ENCODE data around the gene FIBP.

The FIBP gene

DNA sequence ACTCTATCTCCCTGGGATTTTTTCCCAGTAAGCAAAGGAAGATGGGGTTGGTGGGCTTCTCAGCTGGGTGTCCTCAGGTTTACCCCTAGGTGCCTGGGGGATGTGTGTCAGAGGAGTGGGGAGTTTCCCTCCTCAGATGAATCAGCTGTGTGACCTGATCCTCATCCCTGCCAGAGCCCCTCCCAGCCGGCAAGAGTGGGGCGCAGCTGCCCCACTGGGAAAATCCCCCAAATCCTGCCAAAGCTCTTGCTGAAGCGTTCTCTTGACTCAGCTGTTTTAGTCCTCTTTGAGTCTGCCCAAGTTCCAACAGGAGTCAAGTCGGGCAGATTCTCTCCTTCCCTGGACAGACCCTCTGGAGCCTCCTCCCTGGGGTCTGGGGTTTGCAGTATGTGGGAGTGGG lies 24.6 kb upstream of the FIBP start:
- no peak for DNase-seq

DNA sequence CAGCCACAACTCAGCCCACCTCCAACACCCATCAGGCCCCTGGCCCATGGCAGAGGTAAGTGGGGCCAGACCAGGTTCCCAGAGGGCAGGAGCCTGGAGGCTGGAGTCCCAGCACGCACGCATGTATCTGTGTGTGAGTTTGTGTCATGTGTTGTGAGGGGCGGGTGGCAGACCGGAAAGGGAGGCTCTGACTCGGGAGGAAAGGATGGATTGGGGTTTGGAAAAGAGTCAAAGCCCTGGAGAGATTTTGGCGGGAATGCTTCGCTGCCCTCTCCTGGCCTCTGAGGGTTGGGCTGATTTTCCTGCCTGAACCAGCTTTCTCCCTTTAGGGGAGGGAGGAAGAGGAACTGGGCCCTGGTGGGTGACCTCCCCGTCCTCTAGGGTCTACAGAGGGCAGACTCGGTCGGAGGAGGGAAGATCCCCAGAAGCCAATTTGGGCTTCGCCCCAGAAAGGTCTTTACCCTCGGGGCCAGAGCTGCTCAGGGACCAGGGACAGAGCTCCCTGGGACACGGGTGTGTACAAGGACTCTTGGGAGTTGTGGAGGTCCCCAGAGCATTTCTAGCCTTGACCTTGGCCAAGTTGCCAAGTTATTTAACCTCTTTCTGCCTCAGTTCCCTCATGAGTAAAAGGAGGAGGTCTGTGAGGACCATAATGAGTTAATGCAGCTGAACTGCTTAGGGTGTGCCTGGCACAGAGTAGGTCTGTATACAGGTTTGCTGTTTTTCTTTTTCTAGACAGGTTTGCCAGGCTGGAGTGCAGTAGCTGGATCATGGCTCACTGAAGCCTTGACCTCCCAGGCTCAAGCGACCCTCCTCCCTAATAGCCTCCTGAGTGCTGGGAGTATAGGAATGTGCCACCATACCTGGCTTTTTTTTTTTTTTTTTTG lies 23.7 kb upstream of the FIBP start:
- DNase-seq, result peak; percentile 46 to 61

DNA sequence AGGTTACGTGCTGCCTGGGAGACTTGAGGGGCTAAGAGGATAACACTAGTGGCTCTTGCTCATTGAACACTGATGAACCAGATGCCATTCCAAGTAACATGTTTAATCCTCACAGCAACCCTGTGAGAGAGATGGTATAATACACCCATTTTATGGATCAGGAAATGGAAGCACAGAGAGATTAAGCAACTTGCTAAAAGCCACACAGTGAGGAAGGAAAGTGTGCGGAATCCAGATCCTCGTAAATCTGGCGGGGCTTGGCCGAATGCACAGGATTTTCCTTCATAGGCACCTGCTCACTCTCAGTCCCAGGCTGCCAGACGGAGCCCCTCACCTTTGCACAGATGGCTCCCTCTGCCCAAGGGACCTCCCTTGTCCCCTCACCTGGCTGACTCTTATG lies 19.6 kb upstream of the FIBP start:
- DNase-seq, result no peak

DNA sequence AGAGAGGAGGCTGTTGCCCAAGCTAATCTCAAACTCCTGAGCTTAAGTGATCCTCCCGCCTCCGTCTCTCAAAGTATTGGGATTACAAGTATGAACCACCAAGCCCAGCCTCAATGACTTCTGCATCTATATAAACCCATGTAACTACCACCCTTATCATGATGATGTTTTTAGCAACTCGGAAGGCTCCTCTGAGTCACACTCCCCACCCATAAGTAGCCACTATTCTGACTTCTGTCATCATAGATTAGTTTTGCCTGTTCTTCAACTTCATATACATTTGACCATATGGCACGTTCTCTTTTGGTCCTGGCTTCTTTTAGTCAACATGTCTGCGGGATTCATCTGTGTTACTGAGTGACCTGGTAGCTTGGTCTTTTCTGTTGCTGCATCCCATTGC lies 18.3 kb upstream of the FIBP start:
- no peak for DNase-seq

DNA sequence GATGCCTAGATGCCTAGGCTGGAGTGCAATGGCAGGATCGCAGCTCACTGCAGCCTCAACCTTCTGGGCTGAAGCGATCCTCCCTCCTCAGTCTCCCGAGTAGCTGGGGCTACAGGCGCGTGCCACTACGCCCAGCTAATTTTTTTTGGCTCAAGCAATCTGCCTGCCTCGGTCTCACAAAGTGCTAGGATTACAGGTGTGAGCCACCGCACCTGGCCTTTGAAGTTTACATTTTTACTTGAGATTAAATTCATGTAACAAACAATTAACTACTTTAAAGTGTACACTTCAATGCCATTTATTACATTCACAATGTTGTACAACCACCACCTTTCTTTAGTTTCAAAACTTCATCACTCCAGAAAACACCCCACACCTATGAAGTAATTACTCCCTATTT lies 15.4 kb upstream of the FIBP start:
- DNase-seq, result no peak

DNA sequence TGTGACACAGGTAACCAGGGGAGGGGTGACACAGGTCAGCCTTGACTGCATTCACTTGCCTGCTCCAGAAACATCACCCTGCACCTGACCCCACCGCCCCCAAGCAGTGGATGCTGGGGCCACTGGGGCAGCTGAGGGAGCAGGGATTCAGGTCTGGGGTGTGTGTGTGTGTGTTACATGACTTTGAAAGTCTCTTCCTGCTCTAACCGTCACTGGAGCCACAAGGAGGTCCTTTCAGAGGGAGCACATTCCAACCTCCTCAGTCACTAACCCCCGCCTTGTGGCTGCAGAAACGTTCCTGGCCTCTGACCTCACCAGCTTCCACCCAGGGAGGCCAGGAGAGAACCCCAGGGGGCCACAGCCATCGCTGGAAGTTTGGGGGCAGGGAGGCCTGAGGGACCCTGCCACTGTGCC lies 14.8 kb upstream of the FIBP start:
- DNase-seq, result no peak

DNA sequence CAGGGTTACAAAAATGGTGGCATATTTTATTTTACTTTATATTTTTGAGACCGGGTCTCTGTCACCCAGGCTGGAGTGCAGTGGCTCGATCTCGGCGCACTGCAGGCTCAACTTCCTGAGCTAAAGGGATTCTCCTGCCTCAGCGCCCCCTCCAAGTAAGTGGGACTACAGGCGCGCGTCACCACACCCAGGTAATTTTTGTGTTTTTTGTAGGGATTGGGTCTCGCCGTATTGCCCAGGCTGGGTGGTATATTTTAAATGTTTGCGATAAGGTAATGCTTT lies 12.6 kb upstream of the FIBP start:
- DNase-seq, result no peak

DNA sequence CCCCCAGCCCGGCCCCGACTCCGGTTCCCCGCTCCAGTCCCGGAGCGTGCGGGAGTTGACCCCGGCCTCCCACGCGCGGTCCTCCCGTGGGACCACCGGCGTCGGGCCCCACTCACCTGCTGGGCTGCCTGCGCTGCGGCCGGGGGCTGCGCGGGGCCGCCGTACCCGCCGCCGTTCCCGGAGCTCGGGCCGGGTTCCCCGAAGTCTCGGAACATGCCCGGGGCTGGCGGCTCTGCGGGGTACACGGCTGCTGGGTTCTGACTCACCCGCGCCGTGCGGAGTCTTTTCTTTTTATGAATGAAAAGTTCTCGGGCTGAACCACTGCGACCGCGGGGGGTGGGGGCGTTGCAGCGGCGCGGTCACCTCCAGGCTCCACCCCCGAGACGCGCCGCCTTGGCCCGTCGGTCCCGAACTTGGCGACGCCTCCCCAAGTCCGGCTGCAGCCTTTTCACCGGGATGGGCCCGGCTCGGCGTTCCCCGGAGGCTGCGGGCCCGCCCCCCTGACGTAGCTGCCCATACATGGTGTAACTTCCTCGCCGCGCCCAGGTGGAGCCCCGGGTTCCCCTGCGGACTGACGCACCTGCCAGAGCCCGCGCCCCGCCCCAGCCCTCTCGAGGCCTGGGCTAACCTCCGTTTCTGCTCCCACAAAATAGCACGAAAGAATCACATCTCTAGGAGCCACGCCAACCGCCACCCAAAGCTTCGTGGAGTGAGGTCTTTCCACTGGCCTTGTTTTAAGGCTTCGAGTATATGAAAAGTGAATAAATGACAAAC lies 12.0 kb upstream of the FIBP start, which contains the start of gene FOSL1:
TSS of gene FOSL1 (minus strand) at position 264 of the 774 bp plus-strand sequence. CDS start at position 215, 49 bp downstream.
- peak; percentile 34 to 69 for DNase-seq

DNA sequence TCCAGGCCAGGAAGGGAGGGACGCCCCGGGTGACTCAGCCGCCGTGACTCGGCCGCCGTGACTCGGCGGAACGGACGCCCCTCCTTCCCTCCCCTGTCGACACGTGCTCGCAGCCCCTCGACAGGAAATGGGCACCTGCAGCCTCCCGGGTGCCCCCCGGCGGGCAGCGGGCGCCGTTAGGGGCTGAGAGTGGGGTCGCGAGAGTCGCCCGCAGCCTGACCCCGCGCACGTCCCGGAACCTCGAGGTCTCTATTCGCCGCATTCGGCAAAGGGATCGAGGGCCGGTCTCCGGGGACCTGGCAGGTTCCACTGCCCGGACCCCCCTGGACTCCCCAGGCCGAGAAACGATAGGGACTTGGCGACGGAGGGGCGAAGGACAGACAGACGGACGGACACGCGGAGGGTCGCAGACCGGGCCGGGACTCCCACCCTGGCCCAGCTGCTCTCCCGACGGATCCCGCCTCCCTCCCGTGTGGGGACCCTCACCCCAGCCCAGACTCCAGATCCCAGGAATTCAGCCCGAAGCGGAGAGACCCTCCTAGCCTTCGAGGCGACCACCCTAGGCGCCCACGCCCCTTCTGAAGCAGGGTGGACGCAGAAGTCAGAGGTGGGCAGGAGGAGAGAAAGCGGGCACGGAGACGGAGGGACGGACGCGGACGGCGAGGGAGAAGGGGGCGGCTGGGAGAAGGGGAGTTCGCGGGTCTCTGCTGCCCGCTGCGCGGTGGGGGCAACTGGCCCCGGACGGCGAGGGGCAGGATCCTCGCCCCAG lies 11.3 kb upstream of the FIBP start:
- DNase-seq, result no peak

DNA sequence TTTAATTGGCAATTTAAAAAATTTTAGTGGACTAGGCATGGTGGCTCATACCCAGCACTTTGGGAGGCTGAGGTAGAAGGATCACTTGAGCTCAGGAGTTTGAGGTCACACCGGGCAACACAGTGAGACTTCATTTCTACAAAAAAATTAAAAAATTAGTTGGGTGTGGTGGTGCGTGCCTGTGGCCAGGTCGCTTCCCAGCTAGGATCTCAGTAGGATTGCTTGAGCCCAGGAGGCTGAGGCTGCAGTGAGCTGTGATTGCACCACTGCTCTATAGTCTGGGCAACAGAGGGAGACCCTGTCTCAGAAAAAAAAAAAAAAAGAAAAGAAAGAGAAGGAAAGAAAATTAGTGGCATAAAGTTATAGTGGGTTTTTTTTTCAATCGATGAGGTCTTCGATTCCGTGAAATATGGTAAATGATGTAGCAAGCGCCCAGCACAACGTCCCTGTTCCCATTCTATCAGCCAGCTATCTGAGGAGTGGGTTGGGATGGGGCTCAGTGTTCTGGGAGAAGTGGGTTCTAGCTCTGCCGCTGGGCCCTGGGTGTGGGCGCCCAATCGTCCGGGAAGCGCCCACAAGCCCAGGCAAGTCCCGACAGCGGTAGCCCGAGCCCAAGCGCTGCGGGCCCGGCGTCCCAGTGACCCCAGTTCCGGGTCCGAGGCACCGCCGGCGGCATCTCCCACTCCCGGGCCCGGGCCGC lies 10.5 kb upstream of the FIBP start:
- no peak for DNase-seq

DNA sequence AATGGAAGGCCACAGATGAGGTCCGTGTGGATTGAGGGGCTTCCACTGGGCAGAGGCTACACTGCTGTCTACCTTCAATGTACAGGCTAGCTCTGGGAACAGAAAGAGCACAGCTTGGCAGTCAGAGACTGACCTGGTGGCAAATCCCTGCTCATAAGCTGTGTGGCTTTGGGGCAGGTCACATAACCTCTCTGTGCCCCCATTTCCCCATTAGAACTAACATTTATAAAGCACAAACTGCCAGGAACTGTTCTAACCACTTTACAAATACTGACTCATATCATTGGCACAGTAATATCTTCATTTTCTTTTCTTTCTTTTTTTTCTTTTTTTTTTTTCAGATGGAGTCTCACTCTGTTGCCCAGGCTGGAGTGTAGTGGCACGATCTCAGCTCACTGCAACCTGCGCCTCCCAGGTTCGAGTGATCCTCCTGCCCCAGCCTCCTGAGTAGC lies 8.8 kb upstream of the FIBP start:
- no peak for DNase-seq

DNA sequence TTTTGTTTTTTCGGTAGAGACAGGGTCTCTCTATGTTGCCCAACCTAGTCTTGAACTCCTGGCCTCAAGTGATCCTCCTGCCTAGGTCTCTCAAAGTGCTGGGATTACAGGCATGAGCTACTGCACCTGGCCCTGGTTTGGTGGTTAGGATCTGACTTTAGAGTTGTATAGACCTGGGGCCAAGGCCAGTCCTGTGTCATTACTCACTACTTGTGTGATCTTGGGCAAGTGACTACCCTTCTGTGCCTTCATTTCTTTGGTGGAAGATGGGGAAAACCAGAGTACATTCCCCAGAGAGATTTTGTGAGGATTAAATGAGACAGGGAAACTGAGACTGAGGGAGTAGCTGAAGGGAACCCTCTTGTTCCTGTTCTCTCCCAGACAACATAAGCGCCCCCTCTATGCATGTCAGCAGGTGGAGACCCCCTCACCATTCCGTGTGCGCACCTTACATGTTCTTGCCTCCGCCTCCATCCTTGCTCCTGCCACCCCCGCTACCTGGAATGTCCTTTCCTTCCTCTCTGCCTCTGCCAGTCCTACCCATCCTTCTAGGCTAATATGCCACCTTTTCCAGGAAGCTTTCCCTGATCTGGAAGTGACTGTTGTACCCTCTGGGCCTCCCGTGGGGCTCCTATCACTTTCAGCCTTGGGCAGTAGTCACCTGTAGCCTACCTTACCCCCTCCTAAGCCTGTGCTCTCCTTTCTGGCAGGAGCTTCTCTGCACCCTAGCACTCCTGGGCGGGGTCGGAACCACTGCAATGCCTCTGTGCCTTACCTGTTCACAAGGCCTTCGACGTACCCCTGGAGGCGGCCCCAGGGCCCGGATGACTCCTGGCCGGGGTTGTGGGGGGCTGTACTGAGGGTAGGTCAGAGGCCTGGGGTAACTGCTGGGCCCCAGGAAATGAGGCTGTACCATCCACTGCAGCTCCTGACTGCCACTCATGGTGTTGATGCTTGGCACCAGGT lies 8.0 kb upstream of the FIBP start:
- DNase-seq, result no peak

DNA sequence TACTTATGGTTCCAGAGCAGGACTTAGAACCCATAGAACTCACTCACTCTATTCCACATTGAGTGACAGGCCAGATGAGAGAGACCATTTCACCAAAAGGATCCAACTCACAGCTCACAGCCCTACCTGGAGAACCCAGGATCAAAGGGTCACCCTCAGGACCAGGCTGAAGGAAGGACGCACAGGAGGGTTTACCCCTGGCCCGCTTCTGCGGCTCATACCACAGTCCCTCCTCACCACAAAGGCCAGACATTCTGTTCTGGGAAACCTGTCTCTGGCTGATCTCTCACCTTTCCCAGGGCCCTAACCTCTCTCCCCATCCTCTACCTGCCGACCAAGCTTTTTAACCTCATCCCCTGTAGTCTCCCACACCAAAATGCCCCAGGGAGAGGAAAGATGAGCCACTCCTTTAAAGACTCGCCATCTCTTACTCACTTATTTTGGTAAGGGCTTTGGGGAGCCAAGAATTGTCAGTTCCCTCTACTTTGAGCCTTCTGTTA lies 7.3 kb upstream of the FIBP start:
- no peak for DNase-seq

DNA sequence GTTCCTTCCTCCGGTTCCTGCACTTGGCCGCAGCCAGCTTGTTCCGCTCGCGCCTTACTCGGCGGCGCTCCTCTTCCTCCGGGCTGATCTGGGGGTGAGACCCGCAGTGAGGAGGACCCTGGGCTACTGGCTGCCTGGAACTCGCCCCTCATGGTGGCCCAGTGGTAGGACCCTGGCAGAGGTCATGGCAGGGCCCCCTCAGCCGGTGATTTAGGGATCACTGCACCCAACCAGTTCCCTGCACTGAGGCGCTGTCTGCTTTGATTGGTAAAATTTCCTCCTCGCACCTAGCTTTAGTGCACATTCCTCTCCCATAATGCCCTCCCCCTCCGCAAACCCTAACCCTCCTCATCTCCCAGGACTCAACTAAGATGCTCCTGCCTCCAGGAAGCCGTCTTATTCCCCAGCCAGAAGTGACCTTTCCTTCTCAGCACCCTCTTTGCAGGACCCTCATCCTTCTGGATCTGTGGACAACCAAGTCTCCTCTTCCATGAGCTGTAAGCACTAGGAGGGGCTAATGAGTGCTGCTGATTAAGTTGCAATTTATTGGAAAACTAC lies 5.8 kb upstream of the FIBP start:
- no peak for DNase-seq

DNA sequence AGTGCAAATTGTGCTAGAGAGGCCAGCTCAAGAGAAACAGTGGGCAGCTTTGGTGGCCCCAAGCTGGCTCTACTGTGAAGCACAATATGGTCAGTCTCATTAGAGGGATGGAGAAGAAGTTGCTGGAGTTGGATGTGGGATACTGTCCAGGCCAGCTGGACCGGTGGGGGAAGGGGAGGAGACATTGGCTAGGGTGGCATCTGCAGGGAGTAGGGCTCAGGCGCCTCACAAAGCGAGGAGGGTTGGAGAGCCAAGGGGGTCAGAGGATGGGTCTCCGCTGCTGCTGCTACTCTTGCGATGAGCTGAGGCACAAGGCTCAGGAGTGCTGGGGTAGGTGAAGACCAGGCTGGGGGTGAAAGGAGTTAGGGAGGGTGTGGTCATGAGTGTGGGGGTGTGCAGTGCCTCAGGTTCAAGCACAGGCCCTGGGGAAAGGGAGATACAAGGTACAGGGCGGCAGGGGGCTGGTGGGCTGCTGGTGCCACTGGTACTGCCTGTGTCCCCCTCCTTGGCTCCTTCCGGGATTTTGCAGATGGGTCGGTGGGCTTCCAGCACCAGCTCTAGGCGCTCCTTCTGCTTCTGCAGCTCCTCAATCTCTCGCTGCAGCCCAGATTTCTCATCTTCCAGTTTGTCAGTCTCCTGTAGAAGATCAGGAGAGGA lies 4.5 kb upstream of the FIBP start:
- DNase-seq, result no peak

DNA sequence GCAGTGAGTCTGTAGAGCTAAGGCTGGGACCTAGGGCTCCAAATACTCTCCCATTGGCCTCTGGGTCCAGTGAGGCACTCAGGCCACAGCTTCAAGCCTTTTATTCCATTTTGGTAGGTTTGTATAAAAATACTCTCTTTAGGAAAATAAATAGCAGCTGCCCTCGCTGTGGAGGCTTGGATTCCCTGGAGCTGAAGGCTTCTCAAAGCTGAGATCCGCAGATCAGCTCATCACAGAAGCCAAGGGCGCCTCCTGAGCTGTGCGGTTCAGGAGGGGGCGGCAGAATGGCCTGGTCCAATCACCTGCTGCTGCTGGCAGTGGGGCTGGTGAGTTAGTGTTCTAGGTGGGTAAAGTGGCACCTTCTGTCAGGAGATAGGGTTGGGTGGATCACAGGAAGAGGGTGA lies 3.9 kb upstream of the FIBP start:
- peak in 1 of 2 experiments; percentile 16 for DNase-seq

DNA sequence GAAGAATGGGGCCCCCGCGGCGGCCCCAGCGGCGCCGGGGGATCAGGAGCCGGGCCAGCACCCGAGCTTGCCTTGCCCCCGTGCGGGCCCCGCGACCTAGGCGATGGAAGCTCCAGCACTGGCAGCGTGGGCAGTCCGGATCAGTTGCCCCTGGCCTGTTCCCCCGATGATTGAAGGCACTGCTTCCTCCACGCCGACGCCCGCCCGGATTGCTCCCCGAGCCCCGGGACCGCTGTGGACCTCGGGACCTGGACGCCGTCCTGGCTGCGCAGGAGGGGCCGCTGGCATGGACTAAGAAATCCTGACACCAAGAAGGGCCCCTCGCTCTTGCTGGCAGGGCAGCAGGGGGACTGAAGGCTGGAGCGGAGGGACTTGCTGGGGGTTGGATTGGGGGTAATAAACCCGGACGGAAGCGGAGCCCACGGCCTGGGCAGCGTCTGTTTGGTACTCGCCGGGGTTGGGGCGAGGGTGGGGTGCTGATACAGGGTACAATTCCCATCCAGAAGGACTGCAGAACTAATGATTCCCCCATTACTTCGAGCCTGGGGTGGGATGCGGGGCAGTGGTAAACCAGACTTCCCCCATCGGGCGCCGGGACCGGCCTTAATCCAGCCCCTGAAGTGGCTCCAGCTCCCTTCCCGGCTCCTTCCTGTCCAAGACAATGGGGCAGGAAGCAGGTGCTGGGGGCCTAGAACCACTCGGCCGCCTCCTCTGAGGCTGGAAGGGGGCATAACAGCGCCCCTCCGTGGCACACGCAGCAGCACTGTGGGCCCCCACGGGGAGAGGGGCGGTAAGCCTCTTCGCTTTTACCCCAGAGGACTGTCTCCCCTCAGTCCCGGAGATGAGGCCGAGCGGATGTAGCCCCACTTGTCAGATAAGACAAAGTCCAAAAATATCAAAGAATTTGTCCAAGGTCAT lies 3.2 kb upstream of the FIBP start:
- DNase-seq, result peak; percentile 64 to 75

DNA sequence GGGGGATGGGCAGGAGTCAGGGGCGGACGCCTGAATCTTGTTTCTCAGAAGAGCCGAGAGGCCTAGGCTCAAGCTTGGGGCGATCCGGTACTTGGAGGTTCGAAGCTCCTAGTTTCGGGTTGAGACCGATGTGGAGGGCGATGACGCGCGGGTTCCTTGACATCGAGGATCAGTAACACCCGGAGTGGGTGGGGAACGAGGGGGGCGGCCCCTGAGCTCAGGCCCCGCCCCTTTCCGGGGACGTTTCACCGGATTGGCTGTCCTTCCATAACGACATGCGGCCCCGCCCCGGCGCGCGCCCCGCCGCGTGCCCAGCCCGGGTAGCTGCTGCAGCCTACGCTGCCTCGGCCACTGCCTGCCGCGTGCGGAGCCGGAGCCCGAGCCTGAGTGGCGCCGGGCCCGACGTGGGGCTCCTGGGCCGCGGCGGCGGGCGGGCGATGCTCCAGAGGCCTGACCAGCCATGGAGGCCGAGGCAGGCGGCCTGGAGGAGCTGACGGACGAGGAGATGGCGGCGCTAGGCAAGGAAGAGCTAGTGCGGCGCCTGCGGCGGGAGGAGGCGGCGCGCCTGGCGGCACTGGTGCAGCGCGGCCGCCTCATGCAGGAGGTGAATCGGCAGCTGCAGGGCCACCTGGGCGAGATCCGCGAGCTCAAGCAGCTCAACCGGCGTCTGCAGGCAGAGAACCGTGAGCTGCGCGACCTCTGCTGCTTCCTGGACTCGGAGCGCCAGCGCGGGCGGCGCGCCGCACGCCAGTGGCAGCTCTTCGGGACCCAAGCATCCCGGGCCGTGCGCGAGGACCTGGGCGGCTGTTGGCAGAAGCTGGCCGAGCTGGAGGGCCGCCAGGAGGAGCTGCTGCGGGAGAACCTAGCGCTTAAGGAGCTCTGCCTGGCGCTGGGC lies 2.3 kb upstream of the FIBP start, which contains the start of gene CCDC85B:
TSS of gene CCDC85B (plus strand) at position 350 of the 895 bp plus-strand sequence. CDS start at position 461, 111 bp downstream.
- DNase-seq, result peak; percentile 92 to 95
